HG03045 (cell line): Measurements from ENCODE around the gene ACIN1.

Source experiments
- ATAC-seq: cut with Tn5 transposase; IDR thresholded peaks from one replicate; pipeline ENCODE4 v1.9.1; 2021; ENCODE audit warnings: mild to moderate bottlenecking, moderate library complexity; ENCODE audit not compliant: unreplicated experiment

The ACIN1 gene, protein sequence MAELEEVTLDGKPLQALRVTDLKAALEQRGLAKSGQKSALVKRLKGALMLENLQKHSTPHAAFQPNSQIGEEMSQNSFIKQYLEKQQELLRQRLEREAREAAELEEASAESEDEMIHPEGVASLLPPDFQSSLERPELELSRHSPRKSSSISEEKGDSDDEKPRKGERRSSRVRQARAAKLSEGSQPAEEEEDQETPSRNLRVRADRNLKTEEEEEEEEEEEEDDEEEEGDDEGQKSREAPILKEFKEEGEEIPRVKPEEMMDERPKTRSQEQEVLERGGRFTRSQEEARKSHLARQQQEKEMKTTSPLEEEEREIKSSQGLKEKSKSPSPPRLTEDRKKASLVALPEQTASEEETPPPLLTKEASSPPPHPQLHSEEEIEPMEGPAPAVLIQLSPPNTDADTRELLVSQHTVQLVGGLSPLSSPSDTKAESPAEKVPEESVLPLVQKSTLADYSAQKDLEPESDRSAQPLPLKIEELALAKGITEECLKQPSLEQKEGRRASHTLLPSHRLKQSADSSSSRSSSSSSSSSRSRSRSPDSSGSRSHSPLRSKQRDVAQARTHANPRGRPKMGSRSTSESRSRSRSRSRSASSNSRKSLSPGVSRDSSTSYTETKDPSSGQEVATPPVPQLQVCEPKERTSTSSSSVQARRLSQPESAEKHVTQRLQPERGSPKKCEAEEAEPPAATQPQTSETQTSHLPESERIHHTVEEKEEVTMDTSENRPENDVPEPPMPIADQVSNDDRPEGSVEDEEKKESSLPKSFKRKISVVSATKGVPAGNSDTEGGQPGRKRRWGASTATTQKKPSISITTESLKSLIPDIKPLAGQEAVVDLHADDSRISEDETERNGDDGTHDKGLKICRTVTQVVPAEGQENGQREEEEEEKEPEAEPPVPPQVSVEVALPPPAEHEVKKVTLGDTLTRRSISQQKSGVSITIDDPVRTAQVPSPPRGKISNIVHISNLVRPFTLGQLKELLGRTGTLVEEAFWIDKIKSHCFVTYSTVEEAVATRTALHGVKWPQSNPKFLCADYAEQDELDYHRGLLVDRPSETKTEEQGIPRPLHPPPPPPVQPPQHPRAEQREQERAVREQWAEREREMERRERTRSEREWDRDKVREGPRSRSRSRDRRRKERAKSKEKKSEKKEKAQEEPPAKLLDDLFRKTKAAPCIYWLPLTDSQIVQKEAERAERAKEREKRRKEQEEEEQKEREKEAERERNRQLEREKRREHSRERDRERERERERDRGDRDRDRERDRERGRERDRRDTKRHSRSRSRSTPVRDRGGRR

DNA sequence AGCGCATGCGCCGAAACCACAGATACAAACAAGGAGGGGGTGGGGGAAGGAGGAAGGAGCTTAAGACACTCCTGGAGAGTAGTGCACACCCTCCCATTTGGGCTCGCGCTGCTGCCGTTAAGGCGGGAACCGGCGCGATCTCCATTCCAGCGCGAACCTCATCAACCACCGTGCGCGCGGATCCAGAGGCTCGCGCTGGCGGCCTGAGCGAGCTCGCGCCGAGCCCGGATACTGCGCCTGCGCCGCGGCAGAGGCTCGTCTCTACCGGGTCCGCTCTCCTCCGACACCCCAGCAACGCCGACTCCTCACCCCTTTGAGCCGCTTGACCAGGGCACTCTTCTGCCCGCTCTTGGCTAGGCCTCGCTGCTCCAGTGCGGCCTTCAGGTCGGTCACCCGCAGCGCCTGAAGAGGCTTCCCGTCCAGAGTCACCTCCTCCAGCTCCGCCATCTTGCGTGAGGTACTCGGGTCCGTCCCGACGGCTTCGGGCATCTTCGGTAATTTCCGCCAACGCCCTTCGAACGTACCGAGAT lies at the start of gene ACIN1:
Gene ACIN1 (minus strand): TSS at position 471 of the 530 bp plus-strand sequence. CDS start 24 bp downstream, at position 447.
- ATAC-seq: peak; percentile 40

DNA sequence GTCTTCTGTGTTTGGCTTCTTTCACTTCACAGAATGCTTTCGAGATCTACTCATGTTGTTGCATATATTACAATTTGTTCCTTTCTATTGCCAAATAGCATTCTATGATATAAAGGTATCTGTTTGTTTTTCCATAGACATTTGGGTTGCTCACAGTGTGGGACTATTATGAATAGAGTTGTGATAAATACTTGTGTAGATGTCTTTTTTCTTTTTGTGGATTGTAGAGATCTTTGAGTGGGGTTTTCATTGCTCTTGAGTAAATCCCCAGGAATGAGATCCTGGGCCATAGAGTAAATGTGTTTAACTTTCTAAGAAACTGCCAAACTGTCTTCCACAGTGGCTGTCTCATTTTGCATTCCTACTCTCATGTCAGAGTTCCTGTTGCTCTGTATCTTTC lies 49.0 kb upstream of the ACIN1 start:
- ATAC-seq: no peak

DNA sequence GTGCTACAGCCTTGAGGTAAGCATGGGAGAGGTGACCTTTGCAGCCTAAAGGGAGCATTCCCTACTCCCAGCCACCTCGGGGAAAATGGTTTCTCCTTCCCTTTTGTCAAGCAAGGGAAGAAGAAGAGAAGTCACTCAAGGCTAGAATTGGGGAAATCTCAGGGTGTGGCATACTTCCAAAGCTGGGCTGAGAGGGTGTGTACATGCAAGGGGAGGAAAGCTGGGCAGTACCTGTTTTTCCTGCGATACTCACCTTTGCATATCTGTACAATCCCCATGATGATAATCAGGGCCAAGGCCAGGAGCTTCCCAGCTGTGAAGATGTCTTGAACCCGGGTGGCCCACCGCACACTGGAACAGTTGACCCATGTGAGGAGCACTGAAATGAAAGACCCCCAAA lies 47.9 kb upstream of the ACIN1 start:
- no peak for ATAC-seq

DNA sequence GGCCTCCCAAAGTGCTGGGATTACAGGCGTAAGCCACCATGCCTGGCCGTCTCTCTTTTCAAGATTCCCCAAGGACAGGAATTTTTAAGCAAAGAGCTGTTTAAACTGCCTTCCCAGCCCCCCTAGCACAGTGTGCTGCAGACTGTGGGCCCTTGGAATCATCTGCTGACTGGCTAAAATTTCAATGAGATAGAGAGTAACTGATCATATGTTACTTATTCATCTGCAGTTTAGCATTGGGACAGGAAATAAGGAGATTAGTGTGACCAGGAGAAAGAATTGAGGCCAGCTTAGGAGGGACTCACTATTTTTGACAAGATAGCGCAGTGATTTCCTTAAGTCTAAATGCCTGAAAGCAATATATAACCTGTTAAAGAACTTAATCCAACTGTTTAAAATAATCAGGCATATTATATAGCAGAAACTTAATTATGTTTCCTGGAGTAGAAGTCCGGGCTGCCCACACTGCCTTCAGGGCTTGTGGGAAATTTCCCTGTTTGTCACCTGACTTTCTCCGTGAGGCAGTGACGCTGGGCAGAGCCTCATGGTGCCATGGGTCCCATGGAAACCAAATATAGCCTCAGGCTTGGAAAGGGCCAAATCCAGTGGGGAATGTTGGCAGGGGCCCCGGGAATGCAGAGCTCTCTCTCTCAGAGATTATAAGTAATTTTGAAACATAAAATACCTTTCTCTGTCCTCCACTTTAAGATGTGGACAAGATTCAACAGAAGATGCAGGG lies 46.9 kb upstream of the ACIN1 start:
- no peak for ATAC-seq

DNA sequence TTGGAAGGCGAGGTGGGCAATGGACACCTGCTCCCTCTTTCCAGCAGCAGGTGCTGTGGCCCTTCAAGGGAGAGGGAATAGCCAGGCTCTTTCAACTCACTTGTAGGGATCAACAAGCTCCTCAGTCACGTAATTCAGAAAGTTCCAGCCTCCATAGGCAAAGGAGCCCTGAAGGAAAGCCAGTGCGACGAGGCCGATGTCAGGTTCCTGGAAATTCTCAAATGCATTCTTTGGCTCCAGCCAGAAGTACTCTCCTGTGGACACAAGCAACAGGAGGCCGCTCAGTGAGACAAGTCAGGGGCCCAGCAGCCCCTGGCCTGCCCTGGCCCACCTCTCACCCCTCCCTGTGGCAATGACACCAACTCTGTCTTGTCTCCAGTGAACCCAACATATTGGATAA lies 45.4 kb upstream of the ACIN1 start:
- ATAC-seq: no peak

DNA sequence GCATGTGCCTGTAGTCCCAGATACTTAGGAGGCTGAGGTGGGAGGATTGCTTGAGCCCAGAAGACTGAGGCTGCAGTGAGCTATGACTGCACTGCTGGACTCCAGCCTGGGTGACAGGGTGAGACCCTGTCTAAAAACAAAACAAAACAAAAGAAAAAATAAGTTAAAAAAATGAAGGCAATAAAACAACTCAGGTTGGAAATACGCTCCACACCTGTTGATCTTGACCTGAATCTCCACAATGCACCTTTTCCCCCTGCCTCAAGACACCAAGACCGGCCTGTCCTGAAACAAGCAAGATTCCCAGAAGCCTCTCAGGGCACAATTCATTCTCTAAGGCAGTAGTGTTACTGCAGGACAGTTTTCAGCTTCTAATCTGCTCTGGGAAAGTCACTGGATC lies 44.9 kb upstream of the ACIN1 start:
- ATAC-seq: no peak

DNA sequence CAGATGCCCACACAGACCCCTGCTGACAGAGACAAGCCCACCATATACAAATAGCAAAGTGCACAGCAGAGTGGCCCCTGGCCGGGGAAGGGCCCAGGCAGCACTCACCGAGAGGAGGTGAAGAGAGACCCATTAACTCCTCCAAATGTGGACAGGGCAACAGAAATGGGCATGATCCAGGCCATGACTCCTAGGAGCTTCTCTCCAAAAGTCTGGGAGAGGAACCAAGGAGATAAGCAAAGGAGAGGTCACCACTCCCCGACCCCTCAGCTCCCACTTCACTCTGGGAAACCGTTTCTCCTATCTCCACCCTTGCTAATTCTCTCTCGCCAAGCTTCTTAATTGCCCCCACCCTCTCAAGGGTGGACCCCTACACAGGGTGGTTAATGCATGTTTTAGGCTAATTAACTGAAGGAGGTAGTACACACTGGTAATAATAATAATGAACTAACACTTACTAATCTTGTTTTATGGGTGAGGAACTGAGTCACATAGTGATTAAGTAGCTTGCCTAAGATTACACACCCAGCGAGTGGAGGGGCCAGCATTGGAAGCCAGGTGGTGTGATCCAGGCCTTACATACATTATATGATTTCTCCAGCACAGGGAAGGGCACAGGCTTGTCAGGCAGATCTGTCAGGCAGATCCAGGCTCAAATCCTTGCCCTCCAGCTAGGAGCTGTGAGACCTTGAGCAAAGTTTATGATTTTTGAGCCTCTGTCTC lies 43.0 kb upstream of the ACIN1 start:
- ATAC-seq: no peak

DNA sequence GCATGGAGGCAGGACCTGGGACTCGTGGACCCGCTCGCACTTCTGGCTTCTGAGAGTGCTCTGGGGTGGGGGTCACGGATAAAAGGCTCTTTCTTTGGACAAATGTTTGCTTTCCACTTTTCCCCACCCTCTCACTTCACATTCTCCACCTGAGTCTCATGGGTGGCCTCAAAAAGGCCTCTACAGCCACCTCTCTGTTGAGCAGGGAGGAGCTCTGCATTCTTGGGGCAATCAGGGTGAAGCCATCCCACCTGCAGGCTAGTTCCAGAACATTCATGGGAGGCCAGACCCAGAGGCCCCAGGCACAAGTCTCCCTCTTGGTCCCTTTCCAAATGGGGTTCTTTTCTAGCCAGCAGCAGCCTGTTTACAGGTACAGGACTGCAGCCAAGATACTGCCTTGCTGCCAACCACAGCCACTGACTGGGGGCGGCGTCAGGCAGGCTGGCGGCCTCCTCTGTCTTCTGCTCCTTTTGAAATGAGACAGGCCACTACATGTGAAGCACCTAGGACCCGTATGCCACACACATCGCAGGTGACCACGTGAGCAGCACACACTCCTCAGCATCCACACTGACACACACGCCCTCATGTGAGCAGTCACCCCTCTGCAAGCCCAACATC lies 42.4 kb upstream of the ACIN1 start:
- ATAC-seq: no peak

DNA sequence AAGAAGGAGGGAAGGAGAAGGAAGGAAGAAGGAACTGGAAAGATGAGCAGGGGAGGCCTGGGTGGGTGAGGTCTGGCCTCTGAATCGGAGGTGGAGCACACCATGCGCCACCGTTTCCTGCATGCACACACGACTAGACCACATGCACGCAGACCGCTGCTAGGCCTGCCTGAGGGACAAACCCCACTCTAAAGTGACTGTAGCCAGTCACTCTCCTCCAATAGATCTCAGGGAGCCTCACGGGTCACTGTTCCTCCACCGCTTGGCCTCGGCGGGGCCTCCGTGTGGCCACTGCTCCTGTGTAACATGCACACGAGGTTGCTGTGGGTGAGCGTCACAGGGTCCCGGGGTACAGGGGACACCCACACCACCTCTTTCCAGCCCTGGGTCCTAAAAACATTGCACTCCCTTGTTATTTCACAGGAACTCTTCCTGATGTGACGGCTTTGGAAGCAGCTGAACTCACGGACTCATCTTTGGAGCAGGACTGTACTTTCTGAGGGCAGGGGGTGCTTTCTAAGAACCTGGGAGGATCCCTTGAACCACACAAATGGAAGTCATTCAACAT lies 41.7 kb upstream of the ACIN1 start:
- ATAC-seq: no peak

DNA sequence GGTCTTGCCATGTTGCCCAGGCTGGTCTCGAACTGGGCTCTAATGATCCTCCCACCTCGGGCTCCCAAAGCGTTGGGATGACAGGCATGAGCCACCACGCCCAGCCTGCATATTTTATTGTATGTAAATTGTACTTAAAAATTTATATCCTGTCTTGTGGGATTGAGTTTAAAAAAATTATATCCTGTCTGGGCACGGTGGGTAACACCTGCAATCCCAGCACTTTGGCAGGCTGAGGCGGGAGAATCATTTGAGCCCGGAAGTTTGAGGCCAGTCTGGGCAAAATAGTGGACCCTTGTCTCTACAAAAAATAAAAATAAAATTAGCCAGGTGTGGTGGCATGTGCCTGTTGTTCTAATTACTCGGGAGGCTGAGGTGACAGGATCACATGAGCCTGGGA lies 38.0 kb upstream of the ACIN1 start:
- ATAC-seq: no peak

DNA sequence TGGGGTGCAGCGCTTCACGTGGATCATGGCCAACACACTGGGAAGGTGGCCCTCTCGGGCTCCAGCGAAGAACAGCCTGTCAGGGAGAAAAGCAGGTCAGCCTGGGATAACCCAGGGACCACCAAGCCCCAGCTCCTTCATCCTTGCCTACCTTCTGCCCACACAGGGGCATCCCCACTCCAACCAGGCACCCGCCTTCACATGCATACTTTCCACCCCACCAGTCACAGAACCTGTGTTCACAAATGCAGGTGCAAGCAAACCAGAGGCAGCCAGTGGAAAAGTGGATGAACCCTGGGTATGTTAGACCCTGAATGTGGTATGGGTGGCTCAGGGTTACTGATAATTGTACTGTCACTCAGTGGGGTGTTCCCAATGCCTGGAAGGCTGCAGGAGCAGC lies 36.5 kb upstream of the ACIN1 start:
- ATAC-seq: no peak

DNA sequence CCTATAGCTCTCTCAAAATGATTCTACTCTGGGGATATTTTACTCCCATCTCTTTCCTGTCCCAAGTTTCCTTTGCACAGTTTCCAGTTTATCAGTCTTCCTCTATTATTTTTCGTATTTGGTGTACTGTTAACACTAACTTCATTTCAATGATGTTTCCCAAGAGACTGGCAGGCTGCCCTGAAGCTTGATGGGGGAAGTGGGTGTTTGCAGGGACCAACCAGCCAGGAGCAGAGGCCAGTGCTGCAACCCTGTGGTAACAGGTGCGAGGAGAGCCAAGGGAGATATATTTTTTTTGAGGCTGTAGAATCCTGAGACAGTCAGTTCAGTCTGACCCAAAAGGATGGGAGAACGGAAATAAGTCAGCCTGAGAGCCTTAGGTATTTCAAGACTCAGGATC lies 35.9 kb upstream of the ACIN1 start:
- ATAC-seq: no peak

DNA sequence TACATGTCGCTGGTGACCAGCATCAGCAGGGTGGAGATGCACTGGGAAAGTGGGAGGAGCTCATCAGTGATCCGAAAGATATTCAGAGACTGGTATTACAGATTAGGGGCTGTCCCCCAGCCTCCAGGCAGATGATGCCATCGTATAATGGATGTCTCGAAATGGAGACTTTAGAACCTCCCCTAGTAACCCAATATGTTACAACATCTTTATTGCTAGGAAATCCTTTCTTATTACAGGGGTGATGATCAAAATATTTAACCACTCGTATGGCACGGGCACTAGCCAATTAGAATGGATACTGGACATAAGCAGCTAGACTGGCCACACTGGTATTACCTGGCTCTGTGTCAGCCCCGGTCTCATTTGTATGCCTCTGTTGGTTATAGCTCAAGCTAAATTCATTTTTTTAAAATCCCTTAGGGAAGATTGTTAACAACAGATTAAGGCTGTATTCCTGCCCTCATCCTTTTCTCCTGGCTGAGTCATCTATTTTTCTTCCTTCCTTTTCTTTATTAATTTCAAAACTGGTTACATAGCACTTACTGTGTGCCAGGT lies 34.9 kb upstream of the ACIN1 start:
- ATAC-seq: no peak

DNA sequence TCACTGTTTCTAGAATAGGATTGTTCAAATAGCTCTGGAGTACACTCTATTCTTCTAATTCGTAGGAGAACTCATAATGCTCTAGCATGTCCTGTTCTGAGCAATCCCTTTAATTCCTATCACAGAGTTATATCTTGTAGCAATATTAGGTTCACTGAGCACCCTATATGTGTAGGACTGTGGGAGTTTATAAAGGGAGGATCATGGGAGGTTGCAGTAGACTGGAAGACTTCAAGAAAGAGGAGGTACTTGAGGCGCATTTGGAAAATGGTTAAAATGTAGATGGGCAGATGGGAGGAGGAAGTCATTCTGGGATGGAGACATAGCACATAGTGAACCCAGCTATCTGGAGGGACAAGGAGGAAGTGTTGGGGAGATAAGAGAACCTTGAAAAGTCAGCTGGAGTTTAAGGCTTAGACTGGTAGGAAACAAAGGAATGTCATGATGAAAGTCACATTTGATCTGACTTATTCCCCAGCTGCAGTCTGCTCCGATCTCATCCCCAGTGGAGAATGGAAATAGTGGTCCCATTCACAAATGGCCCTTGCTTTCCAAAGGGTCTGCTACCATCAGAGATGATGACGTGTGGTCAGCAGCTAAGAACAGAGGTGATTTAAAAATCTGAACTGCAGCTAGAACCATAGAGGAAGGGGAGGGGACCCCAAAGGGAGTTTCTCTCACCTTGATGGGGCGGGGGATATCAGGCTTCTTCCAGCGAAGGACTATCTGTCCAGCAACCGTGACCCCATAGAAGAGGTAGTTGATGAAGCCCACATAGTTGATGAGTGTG lies 34.2 kb upstream of the ACIN1 start:
- ATAC-seq: no peak

DNA sequence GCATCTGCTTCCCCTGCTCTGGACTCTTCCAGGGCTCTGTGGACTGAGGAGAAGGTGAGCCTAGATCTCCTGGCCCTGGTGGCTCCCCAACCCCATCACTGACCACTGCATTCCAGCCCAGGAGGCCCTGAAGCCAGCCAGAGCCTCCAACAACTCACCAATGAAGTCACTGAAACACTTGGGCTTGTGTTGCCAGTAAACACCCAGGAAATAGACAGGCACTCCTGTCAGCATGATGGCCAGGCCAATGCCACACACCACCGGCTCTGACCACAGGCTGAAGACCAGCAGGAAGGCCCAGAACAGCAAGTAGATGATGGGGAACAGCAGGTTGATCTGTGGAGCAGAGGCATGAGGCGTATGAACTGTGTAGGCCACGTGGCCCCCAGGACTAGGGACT lies 32.9 kb upstream of the ACIN1 start:
- ATAC-seq: no peak

DNA sequence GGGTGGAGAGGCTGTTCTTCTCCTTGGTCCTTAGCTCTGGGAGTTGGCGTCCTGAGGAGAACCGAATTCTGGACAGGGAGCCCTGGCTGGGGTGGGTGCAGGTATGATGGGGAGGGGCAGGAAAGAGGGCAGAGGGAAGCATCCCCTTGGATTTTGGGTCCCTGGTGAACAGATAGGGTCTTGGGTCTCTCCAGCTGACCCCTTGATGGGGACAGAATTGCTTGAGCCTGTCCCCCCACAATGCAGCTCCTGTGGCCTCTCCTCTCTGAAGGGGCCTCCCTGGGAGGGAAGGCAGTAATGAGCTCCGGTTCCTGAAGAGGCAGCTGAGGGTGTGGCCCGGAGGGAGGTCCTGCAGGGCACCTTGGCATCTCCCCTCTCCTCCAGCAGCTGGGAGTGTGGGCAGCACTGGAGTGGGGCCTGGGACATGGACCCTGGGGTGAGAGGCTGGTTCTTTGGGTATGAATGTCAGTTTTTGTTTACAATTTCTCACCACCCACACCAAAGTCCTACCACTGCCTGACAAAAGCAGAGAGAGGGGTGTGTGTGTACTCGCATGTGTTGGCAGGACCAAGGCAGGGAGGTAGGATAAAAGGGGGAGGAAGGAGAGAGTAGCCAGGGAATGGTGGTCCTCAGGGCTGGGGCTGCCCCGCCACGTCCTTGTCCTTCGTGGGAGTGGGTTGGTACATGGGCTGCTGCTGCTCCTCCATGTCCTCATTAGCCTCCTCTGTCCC lies 31.8 kb upstream of the ACIN1 start:
- ATAC-seq: no peak

DNA sequence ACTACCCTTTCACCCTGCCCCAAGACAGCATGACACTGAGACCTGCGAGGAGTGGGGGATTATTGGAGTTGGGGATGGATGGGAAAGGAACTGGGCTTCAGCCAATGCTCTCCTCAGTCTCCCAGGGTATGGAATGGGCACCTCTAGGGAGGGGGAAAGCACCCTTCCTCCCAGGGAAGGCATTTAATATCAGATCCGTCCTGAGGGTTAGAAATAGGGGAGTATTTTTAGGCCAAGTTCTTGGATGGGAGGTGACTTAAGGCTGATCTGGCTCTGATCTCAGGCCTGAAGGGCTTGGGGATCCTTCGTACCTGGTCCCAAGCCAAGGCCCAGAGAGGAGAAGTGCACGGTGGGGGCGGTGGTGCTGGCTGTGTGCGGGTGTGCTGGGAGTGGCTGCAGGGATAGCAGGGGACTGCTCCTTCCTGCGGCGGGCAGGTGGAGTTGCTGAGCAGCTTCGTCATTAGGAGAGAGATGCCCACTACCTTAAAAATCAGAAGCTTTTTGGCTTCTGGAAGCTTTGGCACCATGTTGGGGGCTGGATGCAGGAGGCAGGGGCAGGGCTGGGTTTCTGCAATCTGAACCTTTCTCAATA lies 31.1 kb upstream of the ACIN1 start:
- ATAC-seq: no peak
